K562 (cell line): Measurements from ENCODE around the gene ALKBH4. TPM values are rescaled to one million over a fixed set of nuclear protein-coding genes. Genes with fewer than 3 reads are reported as not detected.

Source experiments
- ATAC-seq: fragments of 200-7000 bp; cut with Tn5 transposase; 3 replicates; pipeline ENCODE4 v1.9.1; 2020; ENCODE audit warnings: moderate library complexity
- BruUV-seq: library from RNA; stranded (reverse); fragments of 400-500 nt; replicated peaks from 2 replicates; lab custom pipeline; 2021; lab: Mats Ljungman, UMichigan
- CTCF ChIA-PET: fragments of 300-600 bp; formaldehyde crosslinking; extraction: SDS; loops from one replicate; lab custom pipeline; 2021; ENCODE audit warnings: low intra/inter-chr PET ratio; lab: Yijun Ruan, JAX
- POLR2A ChIA-PET: fragments of 300-600, 350-650 bp; sonication (Branson Sonifier 250); formaldehyde crosslinking; extraction: SDS; loops from one replicate; lab custom pipeline; 2021; ENCODE audit warnings: antibody characterized with exemption, inconsistent platforms; lab: Yijun Ruan, JAX
- DNase-seq, 4 experiments: peaks; one replicate each; pipeline versions ENCODE4 v3.0.0 to v3.0.0-alpha.2; 2011 to 2018; ENCODE audit warnings: low spot score in 3 of 4, mixed read lengths in 3 of 4; ENCODE audit errors: extremely low read depth in 1 of 4
- FAIRE-seq: peaks from 2 replicates; lab custom pipeline; 2011; peaks lifted over from hg19 to GRCh38; lab: Jason Lieb, UNC
- H2AFZ ChIP-seq: 2 replicates; pipeline ENCODE4 v1.6.0; 2011; ENCODE audit warnings: low read depth, low read length, control low read depth, inconsistent platforms
- H3K27ac ChIP-seq: fragments of 200-600 bp; 3 replicates; pipeline ENCODE4 v1.8.0; 2011; ENCODE audit warnings: low read depth, mild to moderate bottlenecking, control low read depth, inconsistent platforms, low read length, moderate library complexity, mixed read lengths; ENCODE audit errors: extremely low read depth
- H3K27me3 ChIP-seq, 2 experiments: fragments of 300-600 bp in 1 of 2; 2 replicates in 1 of 2; 3 replicates in 1 of 2; pipeline versions ENCODE4 v1.6.0 to v1.8.0; 2011; ENCODE audit warnings: inconsistent platforms in 2 of 2, low read length in 2 of 2, mild to moderate bottlenecking in 1 of 2, mixed read lengths in 1 of 2, moderate library complexity in 1 of 2; ENCODE audit not compliant: control insufficient read depth in 2 of 2, insufficient read depth in 2 of 2
- H3K36me3 ChIP-seq: fragments of 300-600 bp; 3 replicates; pipeline ENCODE4 v1.8.0; 2011; ENCODE audit warnings: mild to moderate bottlenecking, low read length, inconsistent platforms; ENCODE audit not compliant: control insufficient read depth, insufficient read depth
- H3K4me1 ChIP-seq, 2 experiments: fragments of 200-600 bp in 1 of 2; replicated peaks in 1 of 2; 2 replicates in 1 of 2; 3 replicates in 1 of 2; pipeline versions ENCODE4 v1.5.1 to v1.8.0; 2011; ENCODE audit warnings: inconsistent platforms in 2 of 2, low read length in 2 of 2, mild to moderate bottlenecking in 1 of 2, mixed read lengths in 1 of 2, moderate library complexity in 1 of 2; ENCODE audit not compliant: control insufficient read depth in 2 of 2, insufficient read depth in 2 of 2
- H3K4me2 ChIP-seq: 2 replicates; pipeline ENCODE4 v1.6.1; 2011; ENCODE audit warnings: low read length, control low read depth, inconsistent platforms, mixed read lengths; ENCODE audit not compliant: insufficient read depth
- H3K4me3 ChIP-seq: fragments of 200-600 bp; sonication (generic), shearing (Covaris generic); 2 replicates; pipeline ENCODE4 v1.5.1; 2016; ENCODE audit warnings: control low read depth, inconsistent platforms
- H3K79me2 ChIP-seq: fragments of 200-600 bp; 3 replicates; pipeline ENCODE4 v1.8.0; 2011; ENCODE audit warnings: low read length, inconsistent platforms; ENCODE audit not compliant: control insufficient read depth, insufficient read depth
- H3K9ac ChIP-seq, 2 experiments: 2 replicates each; pipeline versions ENCODE4 v1.6.0 to v1.6.1; 2011; ENCODE audit warnings: low read depth in 2 of 2, low read length in 2 of 2, control low read depth in 1 of 2, inconsistent platforms in 1 of 2, mild to moderate bottlenecking in 1 of 2, mixed read lengths in 1 of 2; ENCODE audit not compliant: insufficient read depth in 1 of 2
- H3K9me1 ChIP-seq: one replicate; pipeline ENCODE4 v1.6.0; 2011; ENCODE audit warnings: inconsistent platforms, mild to moderate bottlenecking, low read length, moderate library complexity; ENCODE audit not compliant: control insufficient read depth, insufficient read depth
- H3K9me3 ChIP-seq: replicated peaks from 2 replicates; pipeline ENCODE4 v1.5.1; 2011; ENCODE audit warnings: low read depth, low read length, inconsistent platforms; ENCODE audit not compliant: control insufficient read depth, insufficient read depth
- H4K20me1 ChIP-seq: replicated peaks from 2 replicates; pipeline ENCODE4 v1.6.1; 2011; ENCODE audit warnings: low read length, inconsistent platforms, mixed read lengths; ENCODE audit not compliant: control insufficient read depth, insufficient read depth
- CHCHD3 ChIP-seq: fragments of 250-450 bp; sonication (Bioruptor Pico); IDR thresholded peaks from 2 replicates; pipeline ENCODE4 v2.1.2; 2022; ENCODE audit warnings: mild to moderate bottlenecking
- REST ChIP-seq, 2 experiments: fragments of 450-650 bp; formaldehyde crosslinking in 1 of 2; IDR thresholded peaks; 2 replicates each; pipeline versions ENCODE4 v1.4.0 to v1.6.1; 2014 to 2020; ENCODE audit warnings: mild to moderate bottlenecking in 2 of 2, borderline replicate concordance in 1 of 2, low read depth in 1 of 2
- ZNF121 ChIP-seq: sonication (generic); formaldehyde crosslinking; conservative IDR thresholded peaks from 2 replicates; pipeline ENCODE4 v1.8.0; 2022; ENCODE audit warnings: missing genetic modification reagents
- WGBS: fragments of 100-300 bp; shearing (Covaris generic); methylation state at CpG from one replicate; pipeline ENCODE4 v1.1.6; 2016; ENCODE audit warnings: low coverage, mixed read lengths; ENCODE audit not compliant: insufficient coverage; ENCODE audit errors: missing lambda C conversion rate; 5-methylcytosine and 5-hydroxymethylcytosine counted together
- in situ Hi-C: fragments of 300-500 bp; cut with MboI; formaldehyde crosslinking; loops from 4 replicates; pipeline ENCODE4 v1.15.0; 2018; ENCODE audit warnings: inconsistent platforms, mixed read lengths
- intact Hi-C: fragments of 100-400 bp; cut with micrococcal nuclease; formaldehyde crosslinking; loops from 2 replicates; pipeline ENCODE4 v1.14.2; 2022
- polyA plus RNA-seq, 8 experiments: library from polyadenylated mRNA; depleted of rRNA in 4 of 8; stranded (reverse) in 5 of 8; unstranded in 3 of 8; fragments of >200 nt; fragmentation: Nextera tagmentation in 2 of 8; fragmentation: Illumina TruSeq in 1 of 8; extraction: Ambion mirVana in 2 of 8; extraction: Trizol in 1 of 8; gene quantifications; 2 replicates each; pipeline versions ENCODE4 v1.2.1 to v1.2.3, GENCODE V29; 2011 to 2014; ENCODE audit warnings: inconsistent platforms in 1 of 8, missing spikeins in 1 of 8
- total RNA-seq, 7 experiments: library from RNA; depleted of rRNA in 6 of 7; stranded (reverse); fragments of >200 nt in 6 of 7; fragmentation: Illumina TruSeq in 2 of 7; extraction: Trizol in 2 of 7; gene quantifications; 2 replicates each; pipeline versions ENCODE4 v1.2.1 to v1.2.3, GENCODE V29; 2011 to 2021; ENCODE audit warnings: low replicate concordance in 1 of 7

ALKBH4 gene
- total and polyA plus RNA-seq, 9 of the 15 experiments (the other 6 are each of a cell fraction or from before 2014, with no cell fraction given) = 4.6 to 21.4 (median 11.8) TPM

GRCh38 chr7:102452451-102452850 is 12.2 kb downstream of the ALKBH4 start:
- CTCF ChIA-PET = no interaction called here
- Histone ChIP-seq H3K9ac (peak overlapping the region in 1 of 2 experiments; percentile 39; a peak in 1 of 4 replicates), H3K36me3 (peaks cover 16% of the 10 kb centered on the region; the same call in 2 of the 3 replicates), H3K9me1 (peaks cover 3% of the 10 kb centered on the region), H3K79me2 (no peaks in the 10 kb centered on the region)
- intact Hi-C loops = no loop called here
- POLR2A ChIA-PET = interaction anchor here (1.0 to 2.7 kb wide), 3 partner anchors 10 to 26 kb away, joined by 5 to 7 read pairs (median 6); no protein-coding TSS in a partner anchor
- in situ Hi-C loops = loop anchor here (25.0 kb wide), 2 partner anchors 110 to 210 kb away; partner anchors contain the start of genes POLR2J2, POLR2J3, SPDYE2 and SPDYE2B
- 82% methylated on average over 6 of the region's 6 CpGs for WGBS
- no peak for FAIRE-seq
- no peak for DNase-seq
- TF ChIP-seq CHCHD3 (CRISPR knock-in tag) = no peak
- peak; percentile 93 for TF ChIP-seq ZNF121 (CRISPR knock-in tag)
- TF ChIP-seq, all 486 proteins: peak for 1
- Histone ChIP-seq H3K4me2 (no peak overlapping the region), H4K20me1 (no peaks in the 10 kb centered on the region), H3K27ac (no peak overlapping the region), H3K4me1 (peaks cover 7 to 39% of the 10 kb centered on the region in 2 experiments; a peak in 3 of 5 replicates), H2AFZ (no peak overlapping the region), H3K4me3 (no peak overlapping the region), H3K27me3 (no peaks in the 10 kb centered on the region), H3K9me3 (no peaks in the 10 kb centered on the region)
- no peak for ATAC-seq
- BruUV-seq = no TSS peak

- no peaks in the 10 kb centered on the region for H3K79me2 ChIP-seq
- peak; percentile 95 for ATAC-seq
- H3K9me1 ChIP-seq = no peaks in the 10 kb centered on the region
- H3K9me3 ChIP-seq = no peaks in the 10 kb centered on the region
- intact Hi-C loops (loop anchor here (1.0 to 2.0 kb wide), 2 partner anchors 39 to 49 kb away; no protein-coding TSS in a partner anchor), in situ Hi-C loops (loop anchor here (25.0 kb wide), 2 partner anchors 111 to 211 kb away; partner anchors contain the start of genes POLR2J2, POLR2J3, SPDYE2 and SPDYE2B)
- POLR2A ChIA-PET = interaction anchor here (0.5 to 2.7 kb wide), 5 partner anchors 9 to 144 kb away, joined by 3 to 7 read pairs (median 4); no protein-coding TSS in a partner anchor
- no peaks in the 10 kb centered on the region for H4K20me1 ChIP-seq
- H3K9ac ChIP-seq = peak overlapping the region; percentile 16 to 80; a peak in 3 of 4 replicates
- no TSS peak for BruUV-seq
- CTCF ChIA-PET = interaction anchor here (0.6 to 1.3 kb wide), 4 partner anchors 8 to 47 kb away, joined by 3 to 6 read pairs (median 4); no protein-coding TSS in a partner anchor
- WGBS = 30% methylated on average over 23 of the region's 23 CpGs
- H3K36me3 ChIP-seq = peaks cover 16% of the 10 kb centered on the region; the same call in 1 of the 3 replicates
- peak overlapping the region; percentile 88 for H2AFZ ChIP-seq
- H3K4me3 ChIP-seq = no peak overlapping the region
- DNase-seq = peak; percentile 83 to 86 (median 86)
- H3K27me3 ChIP-seq = no peaks in the 10 kb centered on the region
- peak overlapping the region; percentile 61 for H3K4me2 ChIP-seq
- peak overlapping the region; percentile 37; the same call in 1 of the 3 replicates for H3K27ac ChIP-seq
- peaks cover 7 to 43% of the 10 kb centered on the region in 2 experiments; a peak in 3 of 5 replicates for H3K4me1 ChIP-seq
- FAIRE-seq = peak; percentile 49
- TF ChIP-seq REST (IDR thresholded peaks at IDR 0.05; ENCODE audit: borderline replicate concordance) (peak; percentile 84), REST (CRISPR knock-in tag; IDR thresholded peaks at IDR 0.05; ENCODE audit: low read depth) (no peak)
These were observed 13.2 kb downstream of the ALKBH4 start for GRCh38 chr7:102451371-102452054.
